Activated CD4-positive, alpha-beta T cell treated with anti-CD3 and anti-CD28 coated beads, Interleukin-2, amount 50 U/mL, for 24 hours (primary cell): ENCODE data around the gene SLC16A13.
"Not testable (repeated sequence)": the region's sequence is repeated elsewhere in the genome, so short reads cannot be mapped to it uniquely, and the experiment has no call there.

Experiments used
- DNase-seq, 2 donors: peaks; one replicate each; pipeline ENCODE4 v3.0.0-alpha.2; 2020; ENCODE audit warnings: low read depth in 1 of 2, low spot score in 1 of 2

Gene SLC16A13

DNA sequence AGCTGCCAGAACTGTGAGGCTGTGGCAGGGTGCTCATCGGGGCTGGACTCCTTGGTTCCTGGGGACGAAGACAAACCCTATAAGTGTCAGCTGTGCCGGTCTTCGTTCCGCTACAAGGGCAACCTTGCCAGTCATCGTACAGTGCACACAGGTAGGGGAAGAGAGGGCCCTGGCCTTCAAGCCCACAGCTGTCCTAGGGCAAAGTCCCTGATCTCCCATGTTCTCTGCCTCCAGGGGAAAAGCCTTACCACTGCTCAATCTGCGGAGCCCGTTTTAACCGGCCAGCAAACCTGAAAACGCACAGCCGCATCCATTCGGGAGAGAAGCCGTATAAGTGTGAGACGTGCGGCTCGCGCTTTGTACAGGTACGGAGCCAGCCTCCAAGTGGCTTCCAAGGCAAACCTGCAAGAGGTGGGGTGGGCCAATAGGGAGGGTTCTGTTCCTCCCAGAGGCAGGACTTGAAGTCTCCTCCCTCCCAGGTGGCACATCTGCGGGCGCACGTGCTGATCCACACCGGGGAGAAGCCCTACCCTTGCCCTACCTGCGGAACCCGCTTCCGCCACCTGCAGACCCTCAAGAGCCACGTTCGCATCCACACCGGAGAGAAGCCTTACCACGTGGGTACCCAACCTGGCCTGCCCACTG lies 9.2 kb upstream of the SLC16A13 start:
- DNase-seq = no peak

DNA sequence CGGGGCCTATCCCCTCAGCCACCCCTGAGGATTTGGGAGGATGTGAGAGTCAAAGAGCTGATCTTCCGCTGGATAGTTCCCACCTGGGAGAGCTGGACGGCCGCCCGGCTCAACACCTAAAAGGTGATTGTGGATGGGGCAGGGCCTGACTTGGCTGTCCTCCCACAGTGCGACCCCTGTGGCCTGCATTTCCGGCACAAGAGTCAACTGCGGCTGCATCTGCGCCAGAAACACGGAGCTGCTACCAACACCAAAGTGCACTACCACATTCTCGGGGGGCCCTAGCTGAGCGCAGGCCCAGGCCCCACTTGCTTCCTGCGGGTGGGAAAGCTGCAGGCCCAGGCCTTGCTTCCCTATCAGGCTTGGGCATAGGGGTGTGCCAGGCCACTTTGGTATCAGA lies 8.5 kb upstream of the SLC16A13 start:
- DNase-seq = no peak

DNA sequence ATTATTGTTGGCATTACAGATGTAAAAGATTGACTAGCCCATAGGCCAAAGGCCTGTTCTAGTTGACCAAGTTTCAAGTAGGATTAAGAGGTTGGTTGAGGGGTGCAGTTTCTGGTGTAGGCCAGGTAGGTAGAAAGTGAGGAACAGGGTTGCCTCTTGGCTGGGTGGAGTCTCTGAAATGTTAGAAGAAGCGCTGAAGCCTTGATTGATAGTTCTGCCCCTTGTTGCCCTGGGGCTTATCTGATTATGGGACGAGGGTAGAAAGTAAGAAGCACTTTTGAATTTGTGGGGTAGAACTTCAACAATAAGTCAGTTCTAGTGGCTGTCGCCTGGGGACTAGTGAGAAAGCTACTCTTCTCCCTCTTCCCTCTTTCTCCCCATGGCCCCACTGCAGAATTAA lies 6.7 kb upstream of the SLC16A13 start:
- no peak for DNase-seq

DNA sequence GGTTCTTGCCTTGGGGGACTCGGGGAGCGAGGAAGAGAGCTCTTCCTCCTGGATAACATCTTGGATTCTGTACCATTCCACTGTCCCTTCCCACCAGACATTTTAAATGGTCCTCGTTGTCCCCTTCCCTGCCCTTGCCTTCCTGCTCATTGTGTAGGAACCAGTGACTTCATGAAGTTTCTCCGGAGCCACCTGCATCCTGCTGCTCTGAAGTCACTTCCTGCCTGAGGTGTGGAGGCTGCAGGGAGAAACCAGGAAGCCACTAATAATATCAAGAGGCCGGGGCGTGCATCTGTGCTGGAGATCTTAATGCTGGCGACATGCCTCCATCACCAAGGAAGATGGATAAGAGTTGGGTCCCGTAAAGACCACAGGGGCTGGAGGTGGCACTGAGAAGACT lies 6.2 kb upstream of the SLC16A13 start:
- DNase-seq = no peak

DNA sequence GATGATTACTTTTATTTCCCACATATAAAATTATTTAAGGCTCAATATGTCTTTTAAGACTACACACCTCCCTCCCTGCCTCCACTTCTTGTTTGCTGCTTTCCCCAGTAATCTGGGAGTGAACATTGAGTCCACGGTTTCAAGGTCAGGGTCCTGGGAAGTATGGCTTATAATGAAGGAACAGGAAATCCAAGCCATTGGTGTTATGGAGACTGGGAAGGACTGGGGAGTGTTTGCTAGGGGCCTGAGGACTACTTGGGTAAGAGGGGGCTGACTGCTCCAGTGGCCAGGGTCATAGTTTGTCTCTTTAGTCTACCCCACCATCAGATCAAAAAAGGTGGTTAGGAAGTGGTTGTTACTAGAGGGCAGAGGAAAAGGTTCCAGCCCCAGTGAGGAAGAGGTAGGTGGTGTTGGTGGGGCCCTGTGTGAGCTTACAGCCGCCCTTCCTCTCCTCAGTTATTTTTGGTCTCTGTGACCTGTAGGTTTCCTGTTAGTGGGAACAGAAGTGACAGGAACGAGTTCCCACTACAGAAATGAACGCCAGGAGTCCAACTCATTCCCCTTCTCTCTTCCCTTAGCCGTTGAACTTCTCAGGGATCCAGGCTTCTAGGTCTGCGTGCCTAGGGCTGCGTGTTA lies 742 bp upstream of the SLC16A13 start:
- DNase-seq = no peak

DNA sequence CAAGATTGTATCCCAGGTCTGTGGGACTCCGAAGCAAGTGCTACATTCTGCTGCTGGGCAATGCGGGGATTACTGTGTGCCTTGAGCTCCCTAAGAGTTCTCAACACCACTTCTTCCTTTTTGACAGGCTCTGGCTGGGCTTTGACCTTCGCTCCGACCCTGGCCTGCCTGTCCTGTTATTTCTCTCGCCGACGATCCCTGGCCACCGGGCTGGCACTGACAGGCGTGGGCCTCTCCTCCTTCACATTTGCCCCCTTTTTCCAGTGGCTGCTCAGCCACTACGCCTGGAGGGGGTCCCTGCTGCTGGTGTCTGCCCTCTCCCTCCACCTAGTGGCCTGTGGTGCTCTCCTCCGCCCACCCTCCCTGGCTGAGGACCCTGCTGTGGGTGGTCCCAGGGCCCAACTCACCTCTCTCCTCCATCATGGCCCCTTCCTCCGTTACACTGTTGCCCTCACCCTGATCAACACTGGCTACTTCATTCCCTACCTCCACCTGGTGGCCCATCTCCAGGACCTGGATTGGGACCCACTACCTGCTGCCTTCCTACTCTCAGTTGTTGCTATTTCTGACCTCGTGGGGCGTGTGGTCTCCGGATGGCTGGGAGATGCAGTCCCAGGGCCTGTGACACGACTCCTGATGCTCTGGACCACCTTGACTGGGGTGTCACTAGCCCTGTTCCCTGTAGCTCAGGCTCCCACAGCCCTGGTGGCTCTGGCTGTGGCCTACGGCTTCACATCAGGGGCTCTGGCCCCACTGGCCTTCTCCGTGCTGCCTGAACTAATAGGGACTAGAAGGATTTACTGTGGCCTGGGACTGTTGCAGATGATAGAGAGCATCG lies 2.4 kb downstream of the SLC16A13 start:
- no peak for DNase-seq

DNA sequence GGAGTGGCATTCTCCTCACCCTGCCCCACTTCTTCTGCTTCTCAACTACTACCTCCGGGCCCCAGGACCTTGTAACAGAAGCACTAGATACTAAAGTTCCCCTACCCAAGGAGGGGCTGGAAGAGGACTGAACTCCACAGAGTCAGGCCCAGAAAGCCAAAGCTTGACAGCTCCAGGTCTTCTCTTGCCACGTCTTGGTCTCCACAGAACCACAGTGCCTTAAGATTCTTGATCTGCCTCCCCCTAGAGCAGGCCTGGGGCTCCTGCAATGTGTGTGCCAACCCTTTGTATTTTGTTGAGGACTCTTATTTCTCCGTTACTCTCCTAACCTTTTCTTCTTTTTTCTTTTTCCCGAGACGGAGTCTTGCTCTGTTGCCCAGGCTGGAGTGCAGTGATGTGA lies 4.0 kb downstream of the SLC16A13 start:
- DNase-seq = no peak

DNA sequence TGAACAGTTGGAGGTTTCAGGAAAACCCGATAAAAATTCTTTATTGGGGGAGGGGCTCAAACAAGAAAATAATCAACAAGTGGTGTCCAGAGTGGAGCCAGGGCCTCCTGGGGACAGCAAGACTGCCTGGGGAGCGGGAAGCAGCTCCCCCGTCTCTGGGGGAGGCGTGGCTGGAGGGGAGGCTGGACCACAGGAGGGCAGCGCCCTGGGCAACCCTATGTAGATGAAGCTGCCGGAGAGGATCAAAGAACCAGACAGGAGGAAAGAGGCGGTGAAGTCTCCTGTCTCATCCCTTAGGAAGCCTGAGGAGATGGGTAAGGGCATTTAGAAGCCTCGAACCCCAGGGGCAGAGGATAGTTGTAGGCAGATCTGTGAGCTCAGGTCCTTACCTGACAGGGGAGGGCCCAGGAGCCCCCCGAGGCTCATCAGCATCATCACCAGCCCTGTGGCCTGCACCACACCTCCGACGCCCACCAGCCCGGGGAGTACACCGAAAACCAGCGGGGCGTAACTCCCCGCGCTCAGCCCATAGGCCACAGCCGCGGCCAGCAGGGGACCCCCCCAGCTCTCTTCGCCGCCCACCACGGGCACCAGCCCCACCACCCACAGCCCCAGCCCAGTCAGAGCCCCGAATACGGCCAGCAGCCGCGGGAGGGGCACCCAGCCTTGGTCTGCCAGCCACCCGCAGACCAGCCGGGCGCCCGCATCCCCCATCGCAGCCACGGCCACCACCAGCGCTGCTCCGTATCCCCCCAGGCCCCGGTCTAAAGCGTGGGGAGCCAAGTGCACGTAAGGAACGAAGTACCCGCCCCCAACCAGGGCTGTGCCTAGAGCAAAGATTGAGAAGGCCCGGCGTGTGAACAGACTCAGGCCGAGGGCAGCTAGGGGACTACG lies 6.0 kb downstream of the SLC16A13 start:
- DNase-seq = no peak

DNA sequence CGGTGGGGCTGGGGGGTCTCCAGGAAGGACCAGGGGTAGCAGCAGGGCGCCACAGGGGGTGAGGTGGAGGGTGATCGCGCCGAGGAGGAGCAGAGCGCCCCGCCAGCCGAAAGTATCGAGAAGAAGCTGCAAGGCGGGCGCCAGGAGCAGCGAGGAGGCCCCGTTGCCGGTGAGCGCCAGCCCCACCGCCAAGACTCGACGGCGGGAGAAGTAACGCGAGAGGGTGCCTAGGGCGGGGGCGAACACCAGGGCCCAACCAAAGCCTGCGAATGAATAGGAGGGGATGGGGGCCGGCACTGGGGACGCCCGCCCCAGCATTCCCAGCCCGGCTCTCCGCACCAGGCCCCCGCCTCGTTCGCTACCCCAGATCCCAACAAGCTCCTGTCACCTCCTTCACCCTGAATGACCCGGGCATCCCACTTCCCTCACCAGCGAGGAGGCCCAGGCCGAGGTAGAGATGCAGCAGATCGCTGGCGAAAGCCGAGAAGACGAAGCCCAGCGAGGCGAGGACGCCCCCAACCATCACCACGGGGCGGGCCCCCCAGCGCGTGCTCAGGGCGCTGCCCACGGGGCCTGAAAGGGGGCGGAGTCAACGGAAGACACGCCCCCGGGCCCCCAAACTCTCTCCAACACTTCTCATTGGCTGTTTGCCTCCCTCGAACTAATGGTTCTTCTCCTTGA lies 6.8 kb downstream of the SLC16A13 start:
- no peak for DNase-seq

DNA sequence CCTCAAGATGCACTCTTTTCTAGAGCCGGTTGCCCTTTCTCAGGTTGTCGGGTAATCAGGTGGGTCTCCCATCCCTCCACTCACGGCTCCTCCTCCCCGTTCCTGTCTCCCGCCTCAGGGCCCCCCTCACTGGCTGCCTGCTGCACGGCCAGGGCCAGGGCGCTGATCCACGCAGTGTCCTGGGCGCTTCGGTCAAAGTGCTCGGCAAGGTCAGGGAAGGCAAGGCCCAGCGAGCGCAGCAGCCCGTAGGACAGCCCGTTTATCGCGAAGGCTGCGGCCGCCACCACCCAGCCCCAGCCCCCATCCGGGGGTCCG lies 7.3 kb downstream of the SLC16A13 start:
- no peak for DNase-seq

DNA sequence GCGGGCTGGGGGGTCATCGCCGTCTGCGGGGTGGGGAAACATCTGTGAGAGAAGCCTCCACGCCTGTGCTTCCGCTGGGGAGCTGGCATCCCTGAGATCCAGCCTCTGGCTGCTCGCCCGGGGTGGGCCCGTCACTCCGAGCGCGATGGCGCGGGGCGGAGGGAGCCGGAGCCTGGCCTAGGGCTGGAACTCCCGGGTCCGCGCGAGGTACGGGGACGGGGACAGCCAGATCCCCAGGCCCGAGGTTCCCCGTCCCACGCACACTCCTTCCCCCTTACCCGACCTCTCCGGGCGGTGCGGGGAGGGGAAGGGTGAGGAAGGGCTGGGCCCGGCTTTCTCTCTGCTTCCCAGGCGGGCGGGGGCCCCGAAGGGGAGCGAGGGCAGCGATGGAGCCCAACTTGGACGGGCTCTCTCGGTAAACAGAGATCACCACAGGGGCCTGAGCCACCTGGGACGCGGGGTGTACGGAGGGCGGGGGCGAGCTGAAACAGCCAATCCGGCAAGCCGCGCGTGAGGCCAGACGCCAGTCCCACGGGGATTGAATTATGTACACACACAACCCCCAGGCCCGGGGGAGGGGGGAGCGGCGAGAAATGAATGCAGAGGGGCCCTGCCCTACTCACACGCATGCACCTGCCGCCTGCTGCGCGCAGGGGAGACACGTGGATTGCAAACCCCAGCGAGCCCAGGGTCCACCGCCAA lies 7.8 kb downstream of the SLC16A13 start, which contains the start of gene SLC16A11:
Gene SLC16A11, minus strand, starts transcription at position 596 of the 702 bp plus-strand sequence. Its CDS starts 579 bp downstream, at position 17.
- DNase-seq = no peak

DNA sequence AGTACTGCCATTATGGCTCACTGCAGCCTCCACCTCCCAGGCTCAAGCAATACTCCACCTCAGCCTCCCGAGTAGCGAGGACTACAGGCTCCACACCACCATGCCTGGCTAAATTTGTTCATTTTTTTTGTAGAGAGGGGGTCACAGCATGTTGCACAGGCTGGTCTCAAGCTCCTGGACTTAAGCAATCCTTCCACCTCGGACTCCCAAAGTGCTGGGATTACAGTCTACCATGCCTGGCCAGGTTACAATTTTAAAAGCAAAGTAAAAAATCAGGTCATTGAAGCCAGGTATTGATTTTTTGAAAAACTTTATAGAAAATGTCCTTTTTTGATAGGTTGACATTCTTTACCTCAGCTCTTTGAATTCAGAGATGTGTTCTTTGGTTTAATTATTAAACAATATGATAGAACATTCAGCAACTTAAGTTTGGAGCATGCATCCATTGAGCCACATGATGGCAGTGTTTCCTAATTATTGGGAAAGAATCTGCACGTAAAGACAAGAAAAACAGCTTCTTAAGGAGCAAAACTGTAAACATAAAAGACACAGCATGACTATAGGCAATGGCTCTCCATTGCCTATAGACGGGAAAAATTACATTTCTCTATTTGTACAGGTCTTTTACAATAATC lies 9.8 kb downstream of the SLC16A13 start:
- no peak for DNase-seq

DNA sequence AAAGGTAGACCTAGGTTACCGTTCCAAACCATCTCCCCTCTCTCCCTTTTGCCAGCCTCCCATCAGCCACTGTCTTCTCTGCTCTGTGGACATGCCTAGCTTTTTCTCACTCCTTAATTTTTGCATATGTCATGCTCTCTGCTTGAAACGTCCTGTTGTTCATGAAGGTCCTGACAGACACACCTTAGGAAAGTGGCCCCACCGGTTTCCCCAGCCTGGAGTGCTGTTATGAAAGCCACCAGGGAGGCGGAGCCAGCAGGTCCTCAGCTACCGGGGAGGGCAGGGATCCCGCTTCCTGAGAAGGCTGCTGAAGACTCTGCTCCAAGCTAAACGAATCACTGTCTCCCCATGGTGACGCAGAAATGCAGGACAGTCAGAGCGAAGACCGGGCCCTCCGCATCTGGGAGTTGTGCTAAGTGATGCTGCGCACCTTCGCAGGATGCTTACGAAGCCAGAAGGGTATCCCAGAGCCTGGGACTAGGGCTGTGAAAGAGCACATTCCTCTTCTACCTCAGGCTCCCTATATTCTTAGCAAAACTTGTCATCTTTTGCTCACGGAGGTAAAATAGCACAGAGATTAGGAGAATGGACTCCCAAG lies 10.4 kb downstream of the SLC16A13 start:
- DNase-seq = no peak

DNA sequence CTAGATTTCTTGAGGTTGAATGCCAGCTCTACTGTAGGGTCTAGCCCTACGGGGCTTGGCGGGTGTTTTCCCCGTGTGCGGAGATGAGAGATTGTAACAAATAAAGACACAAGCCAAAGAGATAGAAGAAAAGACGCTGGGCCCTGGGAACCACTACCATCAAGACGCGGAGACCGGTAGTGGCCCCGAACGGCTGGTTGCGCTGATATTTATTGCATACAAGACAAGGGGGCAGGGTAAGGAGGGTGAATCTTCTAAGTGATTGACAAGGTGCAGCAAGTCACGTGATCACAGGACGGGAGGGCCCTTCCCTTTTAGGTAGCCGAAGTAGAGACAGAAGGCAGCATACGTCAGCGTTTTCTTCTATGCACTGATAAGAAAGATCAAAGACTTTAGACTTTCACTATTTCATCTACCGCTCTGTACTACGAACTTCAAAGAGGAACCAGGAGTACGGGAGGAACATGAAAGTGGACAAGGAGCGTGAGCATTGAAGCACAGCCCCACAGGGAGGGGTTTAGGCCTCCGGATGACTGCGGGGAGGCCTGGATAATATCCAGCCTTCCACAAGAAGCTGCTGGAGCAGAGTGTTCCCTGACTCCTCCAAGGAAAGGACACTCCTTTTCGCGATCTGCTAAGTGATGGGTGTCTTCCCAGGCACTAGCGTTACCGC lies 11.0 kb downstream of the SLC16A13 start:
- peak in 1 of 2 donors; percentile 70 for DNase-seq

DNA sequence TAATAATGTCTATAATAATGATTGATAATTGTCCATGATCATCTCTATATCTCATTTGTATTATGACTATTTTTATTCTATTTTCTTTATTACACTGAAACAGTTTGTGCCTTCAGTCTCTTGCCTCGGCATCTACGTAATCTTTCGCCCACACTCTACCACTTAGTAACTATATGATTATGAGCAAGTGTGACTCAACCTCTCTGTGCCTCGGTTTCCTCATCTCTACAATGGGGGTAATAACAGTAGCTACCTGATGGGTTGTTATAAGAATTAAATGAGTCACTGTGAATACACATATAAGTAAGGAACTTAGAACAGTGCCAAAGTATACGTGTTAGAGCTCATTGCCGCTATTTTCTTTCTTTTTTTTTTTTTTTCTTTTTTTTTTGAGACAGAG lies 11.8 kb downstream of the SLC16A13 start:
- no peak for DNase-seq

DNA sequence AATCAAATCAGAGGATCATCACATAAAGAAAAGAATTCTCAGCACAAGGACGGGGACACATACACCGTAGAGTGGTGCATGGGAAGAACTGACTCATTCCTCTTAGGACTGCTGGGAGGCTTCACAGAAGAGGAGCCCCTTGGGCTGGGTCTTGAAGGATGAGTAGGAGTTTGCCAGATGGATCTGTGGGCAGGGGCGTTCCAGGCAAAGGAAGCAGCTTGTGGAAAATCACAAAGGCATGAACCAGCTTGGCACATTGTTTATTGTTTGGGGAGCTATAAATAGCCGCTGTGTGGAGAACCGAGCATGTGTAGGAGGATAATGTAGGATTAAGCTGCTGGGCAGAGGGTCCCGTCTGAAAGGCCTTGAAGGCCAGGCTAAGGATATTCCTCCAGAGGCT lies 13.2 kb downstream of the SLC16A13 start:
- no peak for DNase-seq

DNA sequence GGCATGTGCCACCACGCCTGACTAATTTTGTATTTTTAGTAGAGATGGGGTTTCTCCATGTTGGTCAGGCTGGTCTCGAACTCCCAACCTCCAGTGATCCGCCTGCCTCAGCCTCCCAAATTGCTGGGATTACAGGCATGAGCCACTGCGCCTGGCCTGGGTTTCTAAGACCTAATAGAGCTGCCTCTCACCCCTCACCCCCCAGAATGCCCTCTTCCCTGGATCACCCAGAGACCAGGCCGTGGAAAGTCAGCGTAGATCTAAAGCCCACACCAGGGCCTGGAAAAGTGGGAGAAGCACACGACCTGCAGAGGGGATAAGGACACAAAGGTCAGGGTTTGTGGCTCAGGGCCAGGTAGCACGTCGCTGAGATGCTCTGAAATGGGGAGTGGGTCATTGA lies 14.8 kb downstream of the SLC16A13 start:
- not testable (repeated sequence) for DNase-seq

DNA sequence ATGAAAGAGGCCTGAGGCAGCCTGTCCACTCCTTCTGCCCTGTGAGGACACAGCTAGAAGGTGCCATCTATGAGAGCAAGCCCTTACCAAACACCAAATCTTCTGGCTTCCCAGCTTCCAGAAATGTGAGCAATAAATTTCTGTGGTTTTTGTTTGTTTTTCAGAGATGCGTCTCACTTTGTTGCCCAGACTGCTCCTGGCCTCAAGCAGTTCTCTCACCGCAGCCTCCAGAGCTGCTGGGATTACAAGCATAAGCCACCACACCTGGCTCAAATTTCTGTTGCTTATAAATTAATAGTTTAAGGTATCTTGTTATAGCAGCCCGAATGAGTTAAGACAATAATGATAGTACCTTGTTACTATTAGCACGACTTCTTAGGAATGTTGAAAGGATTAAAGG lies 20.6 kb downstream of the SLC16A13 start:
- DNase-seq = no peak
